GM23248 (cell line): Measurements from ENCODE around the gene FAM228B. TPM values are rescaled to one million over a fixed set of nuclear protein-coding genes. Genes with fewer than 3 reads are reported as not detected.
A peak's percentile ranks its signal among the peaks of the same experiment; 100 is the strongest.

Source experiments
- DNase-seq: peaks from one replicate; pipeline ENCODE4 v3.0.0-alpha.2; 2015
- H2AFZ ChIP-seq: fragments of 200-600 bp; sonication (generic); 2 replicates; pipeline ENCODE4 v1.6.1; 2016; ENCODE audit warnings: antibody characterized with exemption
- H3F3A ChIP-seq: fragments of 200-600 bp; sonication (generic); 2 replicates; pipeline ENCODE4 v1.6.1; 2016; ENCODE audit warnings: mild to moderate bottlenecking, antibody characterized with exemption, mixed run types; ENCODE audit not compliant: insufficient read depth
- H3K27ac ChIP-seq: fragments of 200-600 bp; sonication (generic); 2 replicates; pipeline ENCODE4 v1.5.1; 2016; ENCODE audit warnings: mild to moderate bottlenecking
- H3K27me3 ChIP-seq: fragments of 200-600 bp; sonication (generic); replicated peaks from 2 replicates; pipeline ENCODE4 v1.6.1; 2016; ENCODE audit warnings: mild to moderate bottlenecking; ENCODE audit not compliant: insufficient read depth
- H3K36me3 ChIP-seq: fragments of 200-600 bp; sonication (generic); 2 replicates; pipeline ENCODE4 v1.6.1; 2016; ENCODE audit warnings: low read depth, mild to moderate bottlenecking
- H3K4me1 ChIP-seq: fragments of 200-600 bp; sonication (generic); 2 replicates; pipeline ENCODE4 v1.6.1; 2016; ENCODE audit warnings: mild to moderate bottlenecking; ENCODE audit not compliant: insufficient read depth
- H3K4me2 ChIP-seq: fragments of 200-600 bp; sonication (generic); one replicate; pipeline ENCODE4 v1.6.1; 2016; ENCODE audit warnings: mild to moderate bottlenecking; ENCODE audit not compliant: unreplicated experiment
- H3K4me3 ChIP-seq: fragments of 200-600 bp; sonication (generic); 2 replicates; pipeline ENCODE4 v1.5.1; 2016; ENCODE audit warnings: mild to moderate bottlenecking
- H3K79me2 ChIP-seq: fragments of 200-600 bp; sonication (generic); 2 replicates; pipeline ENCODE4 v1.6.1; 2016; ENCODE audit warnings: mild to moderate bottlenecking; ENCODE audit not compliant: insufficient read depth
- H3K9ac ChIP-seq: fragments of 200-600 bp; sonication (generic); 2 replicates; pipeline ENCODE4 v1.6.1; 2016; ENCODE audit warnings: mild to moderate bottlenecking
- H3K9me2 ChIP-seq: fragments of 200-600 bp; sonication (generic); 2 replicates; pipeline ENCODE4 v1.6.1; 2016; ENCODE audit warnings: mixed run types, mild to moderate bottlenecking, moderate library complexity; ENCODE audit not compliant: insufficient read depth
- H3K9me3 ChIP-seq: fragments of 200-600 bp; sonication (generic); one replicate; pipeline ENCODE4 v1.6.1; 2017; ENCODE audit warnings: low read depth
- H4K20me1 ChIP-seq: fragments of 200-600 bp; sonication (generic); 2 replicates; pipeline ENCODE4 v1.6.0; 2016; ENCODE audit not compliant: insufficient read depth
- EZH2 ChIP-seq: fragments of 200-600 bp; sonication (generic); IDR thresholded peaks from 2 replicates; pipeline ENCODE4 v1.6.1; 2018; ENCODE audit warnings: antibody characterized with exemption, mild to moderate bottlenecking; ENCODE audit not compliant: insufficient read depth, poor library complexity, severe bottlenecking
- EZH2phosphoT487 ChIP-seq: fragments of 200-600 bp; sonication (generic); IDR thresholded peaks from 2 replicates; pipeline ENCODE4 v1.6.1; 2018; ENCODE audit warnings: antibody characterized with exemption, moderate library complexity, mild to moderate bottlenecking, low read depth; ENCODE audit not compliant: insufficient read depth
- WGBS, 2 experiments: methylation state at CpG; one replicate each; pipeline ENCODE4 v1.1.6; 2015 to 2017; ENCODE audit warnings: low lambda C conversion rate in 2 of 2, low coverage in 1 of 2; ENCODE audit errors: missing lambda C conversion rate in 2 of 2; 5-methylcytosine and 5-hydroxymethylcytosine counted together
- in situ Hi-C: fragments of 300-500 bp; cut with MboI; formaldehyde crosslinking; loops from 2 replicates; pipeline ENCODE4 v1.15.0; 2020
- polyA plus RNA-seq: library from polyadenylated mRNA; unstranded; fragments of >200 nt; fragmentation: Nextera tagmentation; extraction: Ambion mirVana; gene quantifications from 2 replicates; pipeline ENCODE4 v1.2.1, GENCODE V29; 2016
- total RNA-seq: library from RNA; depleted of rRNA; stranded (reverse); fragments of >200 nt; shearing (Covaris generic); gene quantifications from 2 replicates; pipeline ENCODE4 v1.2.3, GENCODE V29; 2014

The FAM228B gene
- total and polyA plus RNA-seq, 2 experiments from 2014 or later = 15.1 to 22.4 TPM

DNA sequence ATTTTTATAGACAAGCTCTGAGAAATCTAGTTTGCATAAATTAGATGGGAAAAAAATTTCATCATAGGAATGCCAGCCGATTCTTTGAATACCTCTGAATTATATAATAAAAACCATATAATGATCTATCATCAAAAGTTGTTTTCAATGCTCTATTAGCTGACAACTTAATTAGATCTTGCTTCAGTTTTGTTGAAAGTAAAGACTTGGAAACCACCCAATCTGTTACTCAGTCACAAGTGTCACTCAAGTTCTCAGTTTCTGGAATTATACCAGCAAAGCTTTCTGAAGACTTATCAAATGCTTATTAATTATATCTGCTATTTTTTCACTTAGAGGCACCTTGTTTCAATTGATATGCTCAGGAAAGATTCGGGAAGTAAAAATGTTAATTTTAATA is 21.3 kb upstream of the FAM228B start:
- no peak for DNase-seq
- TF ChIP-seq EZH2phosphoT487 = no peak
- no peak for TF ChIP-seq EZH2
- no peak overlapping the region for H3K4me3 ChIP-seq
- H3K4me1 ChIP-seq = no peaks in the 10 kb centered on the region; the same call in 1 of the 2 replicates
- no peaks in the 10 kb centered on the region for H3K9me2 ChIP-seq
- H3K79me2 ChIP-seq = no peaks in the 10 kb centered on the region
- in situ Hi-C loops = no loop called here
- H3K4me2 ChIP-seq = no peak overlapping the region
- H3K27me3 ChIP-seq = no peaks in the 10 kb centered on the region
- H4K20me1 ChIP-seq = no peaks in the 10 kb centered on the region
- no peaks in the 10 kb centered on the region for H3K36me3 ChIP-seq
- no peak overlapping the region for H3K9ac ChIP-seq
- 61 to 64% methylated on average over 2 of the region's 2 CpGs for WGBS, 2 experiments
- H3K9me3 ChIP-seq = no peaks in the 10 kb centered on the region
- no peak overlapping the region for H2AFZ ChIP-seq
- no peak overlapping the region for H3K27ac ChIP-seq
- 0 out of 2 replicates have a peak, but pooled peaks cover 7% of the 10 kb centered on the region for H3F3A ChIP-seq

DNA sequence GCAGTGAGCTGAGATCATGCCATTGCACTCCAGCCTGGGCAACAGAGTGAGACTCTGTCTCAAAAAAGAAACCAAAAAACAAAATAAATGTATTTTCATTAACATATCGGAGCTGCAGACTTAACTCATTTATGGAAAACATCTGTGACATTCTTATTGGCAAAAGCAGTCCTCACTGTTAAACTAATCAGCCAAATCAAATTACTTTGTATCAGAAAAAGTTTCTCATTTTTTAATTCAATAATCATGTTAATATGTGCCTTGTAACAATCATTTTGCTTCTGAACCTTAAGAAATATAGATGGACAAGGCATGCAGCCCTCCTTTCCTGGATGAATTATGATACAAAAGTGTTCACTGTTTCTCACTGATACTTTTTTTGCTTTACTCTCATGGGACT is 20.6 kb upstream of the FAM228B start:
- Histone ChIP-seq H3K9ac (no peak overlapping the region), H3F3A (0 out of 2 replicates have a peak, but pooled peaks cover 7% of the 10 kb centered on the region), H2AFZ (no peak overlapping the region), H3K27ac (no peak overlapping the region), H3K9me3 (no peaks in the 10 kb centered on the region), H3K4me3 (no peak overlapping the region), H3K4me2 (no peak overlapping the region), H3K79me2 (no peaks in the 10 kb centered on the region), H4K20me1 (no peaks in the 10 kb centered on the region), H3K9me2 (no peaks in the 10 kb centered on the region), H3K4me1 (no peaks in the 10 kb centered on the region; the same call in 1 of the 2 replicates), H3K27me3 (no peaks in the 10 kb centered on the region), H3K36me3 (no peaks in the 10 kb centered on the region)
- no peak for TF ChIP-seq EZH2phosphoT487
- no peak for TF ChIP-seq EZH2
- DNase-seq = no peak
- in situ Hi-C loops = no loop called here
- 35 to 52% methylated on average over 1 of the region's 1 CpG for WGBS, 2 experiments

DNA sequence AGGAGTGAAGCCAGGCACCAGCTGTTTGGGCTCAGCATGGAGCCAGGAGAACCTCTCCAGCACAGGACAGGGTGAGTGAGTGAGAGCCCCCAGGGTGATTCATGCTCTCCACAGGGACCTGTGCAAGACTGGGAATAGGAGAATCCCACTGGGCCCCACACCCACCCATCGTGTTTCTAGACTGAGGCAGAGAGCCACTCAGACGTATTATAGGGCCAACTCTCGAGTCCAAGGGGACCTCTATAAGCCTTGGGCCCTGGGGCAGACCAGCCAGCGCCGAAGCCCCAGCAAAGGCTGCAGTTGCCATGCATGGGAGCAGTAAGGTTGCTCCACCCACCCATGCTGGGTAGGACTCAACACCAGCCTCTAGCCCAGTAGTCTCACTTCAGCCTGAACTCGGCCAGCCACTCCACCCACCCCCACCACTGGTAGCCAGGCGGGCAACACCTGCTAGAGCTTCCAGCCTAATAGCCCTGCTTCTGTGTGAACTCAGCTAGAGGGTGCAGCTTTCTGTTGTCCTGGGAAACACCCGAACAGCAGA is 19.1 kb upstream of the FAM228B start:
- H3K4me2 ChIP-seq = no peak overlapping the region
- no peaks in the 10 kb centered on the region for H3K79me2 ChIP-seq
- TF ChIP-seq EZH2 (no peak), EZH2phosphoT487 (no peak)
- H3K27me3 ChIP-seq = no peaks in the 10 kb centered on the region
- in situ Hi-C loops = no loop called here
- H3K4me3 ChIP-seq = no peak overlapping the region
- no peaks in the 10 kb centered on the region; the same call in 1 of the 2 replicates for H3K4me1 ChIP-seq
- no peak for DNase-seq
- H4K20me1 ChIP-seq = no peaks in the 10 kb centered on the region
- no peak overlapping the region for H2AFZ ChIP-seq
- H3K27ac ChIP-seq = no peak overlapping the region
- 85 to 88% methylated on average over 8 of the region's 8 CpGs for WGBS, 2 experiments
- no peak overlapping the region for H3K9ac ChIP-seq
- 0 out of 2 replicates have a peak, but pooled peaks cover 7% of the 10 kb centered on the region for H3F3A ChIP-seq
- H3K9me3 ChIP-seq = no peaks in the 10 kb centered on the region
- no peaks in the 10 kb centered on the region for H3K9me2 ChIP-seq
- no peaks in the 10 kb centered on the region for H3K36me3 ChIP-seq

DNA sequence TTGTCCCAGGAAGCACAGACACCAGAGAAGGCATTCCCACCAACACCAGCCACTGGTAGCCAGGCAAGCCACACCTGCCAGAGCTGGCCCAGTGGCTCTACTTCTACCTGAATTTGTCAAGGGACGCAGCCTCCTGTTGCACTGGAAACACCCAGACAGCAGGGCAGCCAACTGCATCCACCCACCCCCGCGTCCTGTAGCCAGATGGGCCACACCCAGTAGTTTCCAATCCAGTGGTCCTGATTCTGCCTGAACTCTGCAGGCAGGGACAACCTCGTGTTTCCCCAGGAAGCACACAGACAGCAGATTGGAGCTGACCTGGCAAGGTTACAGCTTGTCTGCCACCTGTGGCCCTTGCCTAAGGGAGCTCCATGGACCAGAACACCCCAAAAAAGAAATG is 18.4 kb upstream of the FAM228B start:
- Histone ChIP-seq H3K27ac (no peak overlapping the region), H3K36me3 (no peaks in the 10 kb centered on the region), H3K79me2 (no peaks in the 10 kb centered on the region), H2AFZ (no peak overlapping the region), H3F3A (0 out of 2 replicates have a peak, but pooled peaks cover 7% of the 10 kb centered on the region), H3K4me2 (no peak overlapping the region), H3K4me1 (no peaks in the 10 kb centered on the region; the same call in 1 of the 2 replicates), H4K20me1 (no peaks in the 10 kb centered on the region), H3K9ac (no peak overlapping the region), H3K4me3 (no peak overlapping the region), H3K27me3 (no peaks in the 10 kb centered on the region), H3K9me2 (no peaks in the 10 kb centered on the region), H3K9me3 (no peaks in the 10 kb centered on the region)
- 21 to 28% methylated on average over 4 of the region's 4 CpGs for WGBS, 2 experiments
- DNase-seq = no peak
- in situ Hi-C loops = no loop called here
- no peak for TF ChIP-seq EZH2phosphoT487
- no peak for TF ChIP-seq EZH2

DNA sequence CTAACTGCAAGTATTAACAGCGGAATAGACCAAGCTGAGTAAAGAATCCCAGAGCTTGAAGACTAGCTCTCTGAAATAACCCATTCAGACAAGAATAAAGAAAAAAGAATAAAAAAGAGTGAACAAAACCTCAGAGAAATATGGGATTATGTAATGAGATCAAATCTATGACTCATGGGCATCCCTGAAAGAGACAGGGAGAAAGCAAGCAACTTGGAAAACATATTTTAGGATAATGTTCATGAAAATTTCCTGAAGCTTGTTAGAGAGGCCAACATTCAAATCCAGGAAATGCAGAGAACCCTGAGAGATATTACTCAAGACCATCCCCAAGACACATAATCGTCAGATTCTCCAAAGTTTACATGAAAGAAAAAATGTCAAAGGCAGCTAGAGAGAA is 17.5 kb upstream of the FAM228B start:
- 47 to 49% methylated on average over 2 of the region's 2 CpGs for WGBS, 2 experiments
- Histone ChIP-seq H3K9me2 (no peaks in the 10 kb centered on the region), H3K9me3 (no peaks in the 10 kb centered on the region), H2AFZ (no peak overlapping the region), H3F3A (peaks cover 7% of the 10 kb centered on the region; the same call in 1 of the 2 replicates), H3K9ac (no peak overlapping the region), H3K4me1 (peaks cover under 1% of the 10 kb centered on the region), H4K20me1 (no peaks in the 10 kb centered on the region), H3K79me2 (no peaks in the 10 kb centered on the region), H3K27ac (no peak overlapping the region), H3K4me2 (no peak overlapping the region), H3K36me3 (no peaks in the 10 kb centered on the region), H3K4me3 (no peak overlapping the region), H3K27me3 (no peaks in the 10 kb centered on the region)
- DNase-seq = peak; percentile 40
- no peak for TF ChIP-seq EZH2
- TF ChIP-seq EZH2phosphoT487 = no peak
- in situ Hi-C loops = no loop called here
